Keratinocyte (primary cell): Measurements from ENCODE around the gene UPB1. TPM values are rescaled to one million over a fixed set of nuclear protein-coding genes. Genes with fewer than 3 reads are reported as not detected.

Experiments used
- DNase-seq: peaks from one replicate; pipeline ENCODE4 v3.0.0-alpha.2; 2011; ENCODE audit warnings: low read depth, missing footprints, low spot score
- FAIRE-seq: peaks from 2 replicates; lab custom pipeline; 2011; peaks lifted over from hg19 to GRCh38; lab: Jason Lieb, UNC
- H2AFZ ChIP-seq: 2 replicates; pipeline ENCODE4 v1.6.0; 2012; ENCODE audit warnings: low read length, control low read depth, inconsistent platforms; ENCODE audit not compliant: control insufficient read depth
- H3K27ac ChIP-seq: 2 replicates; pipeline ENCODE4 v1.5.1; 2011; ENCODE audit warnings: low read length; ENCODE audit not compliant: control insufficient read depth, insufficient read depth
- H3K27me3 ChIP-seq: 3 replicates; pipeline ENCODE4 v1.6.0; 2011; ENCODE audit warnings: low read length; ENCODE audit not compliant: control insufficient read depth, insufficient read depth; ENCODE audit errors: extremely low read depth
- H3K36me3 ChIP-seq, 2 experiments: 2 replicates in 1 of 2; 3 replicates in 1 of 2; pipeline ENCODE4 v1.5.1; 2011; ENCODE audit warnings: low read length in 2 of 2, mild to moderate bottlenecking in 1 of 2; ENCODE audit not compliant: control insufficient read depth in 2 of 2, insufficient read depth in 2 of 2; ENCODE audit errors: extremely low read depth in 1 of 2
- H3K4me1 ChIP-seq: 3 replicates; pipeline ENCODE4 v1.5.1; 2011; ENCODE audit warnings: low read length; ENCODE audit not compliant: control insufficient read depth, insufficient read depth; ENCODE audit errors: extremely low read depth
- H3K4me2 ChIP-seq: 3 replicates; pipeline ENCODE4 v1.6.0; 2011; ENCODE audit warnings: low read depth, low read length; ENCODE audit not compliant: control insufficient read depth, insufficient read depth; ENCODE audit errors: extremely low read depth
- H3K4me3 ChIP-seq, 3 experiments: fragments of 200-600 bp in 1 of 3; sonication (generic) in 1 of 3; 2 replicates in 2 of 3; 3 replicates in 1 of 3; pipeline ENCODE4 v1.5.1; 2011 to 2016; ENCODE audit warnings: low read length in 3 of 3, mild to moderate bottlenecking in 3 of 3, control low read depth in 2 of 3, inconsistent platforms in 1 of 3, low read depth in 1 of 3, mixed read lengths in 1 of 3, mixed run types in 1 of 3, moderate library complexity in 1 of 3; ENCODE audit not compliant: control insufficient read depth in 2 of 3, insufficient read depth in 2 of 3; ENCODE audit errors: extremely low read depth in 1 of 3
- H3K79me2 ChIP-seq: 2 replicates; pipeline ENCODE4 v1.6.0; 2012; ENCODE audit warnings: low read length; ENCODE audit not compliant: control insufficient read depth, insufficient read depth
- H3K9ac ChIP-seq: 3 replicates; pipeline ENCODE4 v1.6.0; 2011; ENCODE audit warnings: low read length; ENCODE audit not compliant: control insufficient read depth, insufficient read depth; ENCODE audit errors: extremely low read depth
- H3K9me1 ChIP-seq: 3 replicates; pipeline ENCODE4 v1.6.0; 2011; ENCODE audit warnings: low read length; ENCODE audit not compliant: control insufficient read depth, insufficient read depth; ENCODE audit errors: extremely low read depth
- H3K9me3 ChIP-seq: 2 replicates; pipeline ENCODE4 v1.5.1; 2012; ENCODE audit warnings: low read depth, low read length; ENCODE audit not compliant: control insufficient read depth
- H4K20me1 ChIP-seq: 3 replicates; pipeline ENCODE4 v1.6.0; 2011; ENCODE audit warnings: low read length; ENCODE audit not compliant: control insufficient read depth, insufficient read depth; ENCODE audit errors: extremely low read depth
- CTCF ChIP-seq, 3 experiments: IDR thresholded peaks in 1 of 3; conservative IDR thresholded peaks in 1 of 3; optimal IDR thresholded peaks in 1 of 3; 2 replicates in 2 of 3; 3 replicates in 1 of 3; pipeline versions ENCODE3 to v1.5.1; 2011; ENCODE audit warnings: low read length in 3 of 3, mild to moderate bottlenecking in 3 of 3, moderate library complexity in 2 of 3, control low read depth in 1 of 3, inconsistent platforms in 1 of 3; ENCODE audit not compliant: insufficient read depth in 2 of 3; ENCODE audit errors: extremely low read depth in 1 of 3
- EZH2 ChIP-seq: IDR thresholded peaks from one replicate; pipeline ENCODE4 v1.6.1; 2012; ENCODE audit warnings: inconsistent platforms, mild to moderate bottlenecking, low read length, moderate library complexity
- dilution Hi-C: fragments of 300-500 bp; cut with MboI; formaldehyde crosslinking; loops from one replicate; pipeline ENCODE4 v1.7.0; 2020; ENCODE audit warnings: low sequenced_read_pairs; ENCODE audit not compliant: extremely low pct_ligation_motif_present
- polyA plus RNA-seq, 5 experiments: library from polyadenylated mRNA; depleted of rRNA in 3 of 5; stranded (reverse) in 3 of 5; stranded (forward) in 1 of 5; unstranded in 1 of 5; fragments of >200 nt; gene quantifications; 1 replicate in 1 of 5; 2 replicates in 3 of 5; 3 replicates in 1 of 5; pipeline versions ENCODE4 v1.2.1 to v1.2.3, GENCODE V29; 2011 to 2012; ENCODE audit warnings: missing spikeins in 2 of 5, low read depth in 1 of 5, low replicate concordance in 1 of 5

The UPB1 gene
- polyA plus RNA-seq, 1 donor (not counting 4 experiments of a cell fraction or from before 2014, with no cell fraction given): not detected

- no peaks in the 10 kb centered on the region for H3K9me3 ChIP-seq
- peaks cover 9% of the 10 kb centered on the region for H3K27me3 ChIP-seq
- no peaks in the 10 kb centered on the region for H3K36me3 ChIP-seq
- dilution Hi-C loops: no loop called here
- H3K79me2 ChIP-seq: no peaks in the 10 kb centered on the region
- FAIRE-seq: no peak
- no peaks in the 10 kb centered on the region for H3K9me1 ChIP-seq
- no peak overlapping the region for H3K4me3 ChIP-seq
- no peak for TF ChIP-seq EZH2
- no peak for TF ChIP-seq CTCF (optimal IDR thresholded peaks at IDR 0.05 in 1 of 3, IDR thresholded peaks at IDR 0.05 in 1 of 3, conservative IDR thresholded peaks at IDR 0.05 in 1 of 3; ENCODE audit: extremely low read depth in 1 of 3, insufficient read depth in 2 of 3, low read length in 3 of 3)
- H3K27ac ChIP-seq: no peak overlapping the region
- no peak overlapping the region for H3K9ac ChIP-seq
- no peak overlapping the region for H3K4me2 ChIP-seq
- DNase-seq: no peak
- no peak overlapping the region for H2AFZ ChIP-seq
- no peaks in the 10 kb centered on the region for H4K20me1 ChIP-seq
- H3K4me1 ChIP-seq: no peaks in the 10 kb centered on the region
Measured at GRCh38 chr22:24506802-24507438, 11.8 kb downstream of the UPB1 start.

- Histone ChIP-seq H2AFZ (no peak overlapping the region), H3K79me2 (no peaks in the 10 kb centered on the region), H3K27me3 (peaks cover 15% of the 10 kb centered on the region), H3K4me1 (no peaks in the 10 kb centered on the region), H4K20me1 (no peaks in the 10 kb centered on the region), H3K27ac (no peak overlapping the region), H3K4me2 (no peak overlapping the region), H3K36me3 (no peaks in the 10 kb centered on the region), H3K9ac (no peak overlapping the region), H3K9me3 (no peaks in the 10 kb centered on the region), H3K9me1 (no peaks in the 10 kb centered on the region), H3K4me3 (no peak overlapping the region)
- dilution Hi-C loops: no loop called here
- DNase-seq: no peak
- no peak for FAIRE-seq
- TF ChIP-seq CTCF (optimal IDR thresholded peaks at IDR 0.05 in 1 of 3, IDR thresholded peaks at IDR 0.05 in 1 of 3, conservative IDR thresholded peaks at IDR 0.05 in 1 of 3; ENCODE audit: extremely low read depth in 1 of 3, insufficient read depth in 2 of 3, low read length in 3 of 3): no peak
- TF ChIP-seq EZH2: no peak
Measured at GRCh38 chr22:24507716-24508115, 12.6 kb downstream of the UPB1 start.
